HG03575 (cell line): ENCODE results near the gene WDCP.
"Not testable (repeated sequence)": the region's sequence is repeated elsewhere in the genome, so short reads cannot be mapped to it uniquely, and the experiment has no call there.

Source experiments
- ATAC-seq: cut with Tn5 transposase; IDR thresholded peaks from one replicate; pipeline ENCODE4 v1.9.1; 2021; ENCODE audit not compliant: unreplicated experiment, insufficient number of reproducible peaks, low FRiP score; ENCODE audit errors: extremely low read depth

The WDCP gene, protein sequence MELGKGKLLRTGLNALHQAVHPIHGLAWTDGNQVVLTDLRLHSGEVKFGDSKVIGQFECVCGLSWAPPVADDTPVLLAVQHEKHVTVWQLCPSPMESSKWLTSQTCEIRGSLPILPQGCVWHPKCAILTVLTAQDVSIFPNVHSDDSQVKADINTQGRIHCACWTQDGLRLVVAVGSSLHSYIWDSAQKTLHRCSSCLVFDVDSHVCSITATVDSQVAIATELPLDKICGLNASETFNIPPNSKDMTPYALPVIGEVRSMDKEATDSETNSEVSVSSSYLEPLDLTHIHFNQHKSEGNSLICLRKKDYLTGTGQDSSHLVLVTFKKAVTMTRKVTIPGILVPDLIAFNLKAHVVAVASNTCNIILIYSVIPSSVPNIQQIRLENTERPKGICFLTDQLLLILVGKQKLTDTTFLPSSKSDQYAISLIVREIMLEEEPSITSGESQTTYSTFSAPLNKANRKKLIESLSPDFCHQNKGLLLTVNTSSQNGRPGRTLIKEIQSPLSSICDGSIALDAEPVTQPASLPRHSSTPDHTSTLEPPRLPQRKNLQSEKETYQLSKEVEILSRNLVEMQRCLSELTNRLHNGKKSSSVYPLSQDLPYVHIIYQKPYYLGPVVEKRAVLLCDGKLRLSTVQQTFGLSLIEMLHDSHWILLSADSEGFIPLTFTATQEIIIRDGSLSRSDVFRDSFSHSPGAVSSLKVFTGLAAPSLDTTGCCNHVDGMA

DNA sequence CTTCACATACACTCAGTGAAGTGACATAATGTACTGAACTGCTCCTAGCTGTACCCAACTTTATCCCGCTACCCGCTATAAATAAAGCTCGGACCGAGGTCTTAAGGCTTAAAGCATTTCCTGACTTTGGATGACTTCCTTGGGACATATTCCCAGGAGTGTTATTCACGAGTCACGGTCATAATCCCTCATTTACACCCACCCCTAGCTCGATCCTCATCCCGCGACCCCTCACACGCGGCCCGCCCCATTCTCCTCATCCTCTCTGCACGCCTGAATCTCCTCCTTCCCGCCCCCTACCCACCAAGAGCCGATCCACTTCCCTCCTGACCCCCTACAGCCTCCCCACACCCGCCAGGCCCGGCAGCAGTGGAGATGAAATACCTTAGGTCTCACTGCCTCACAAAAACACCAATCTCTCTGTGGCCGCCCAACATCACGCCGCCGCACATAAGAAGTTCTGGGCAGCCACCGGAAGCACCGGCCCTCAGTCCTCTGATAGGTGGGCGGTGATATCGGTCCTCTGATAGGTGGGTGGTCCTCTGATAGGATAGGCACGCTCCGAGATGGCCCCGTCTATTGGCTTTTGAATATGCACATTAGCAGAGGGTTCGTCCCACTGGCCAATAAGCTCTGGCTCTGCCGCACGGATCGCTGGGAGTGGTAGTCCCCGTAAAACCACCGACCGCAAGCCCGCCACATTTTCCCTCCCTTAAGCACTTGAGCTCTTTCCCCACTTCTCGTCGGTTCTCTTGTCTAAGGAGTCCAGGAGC, at the start of gene WDCP:
WDCP (minus strand) TSS at position 462 of the 773 bp plus-strand sequence. CDS start 7,897 bp downstream, outside the sequence.
- ATAC-seq = peak; percentile 95

GRCh38 chr2:24095171-24095677, 48.0 kb upstream of the WDCP start:
- not testable (repeated sequence) for ATAC-seq

DNA sequence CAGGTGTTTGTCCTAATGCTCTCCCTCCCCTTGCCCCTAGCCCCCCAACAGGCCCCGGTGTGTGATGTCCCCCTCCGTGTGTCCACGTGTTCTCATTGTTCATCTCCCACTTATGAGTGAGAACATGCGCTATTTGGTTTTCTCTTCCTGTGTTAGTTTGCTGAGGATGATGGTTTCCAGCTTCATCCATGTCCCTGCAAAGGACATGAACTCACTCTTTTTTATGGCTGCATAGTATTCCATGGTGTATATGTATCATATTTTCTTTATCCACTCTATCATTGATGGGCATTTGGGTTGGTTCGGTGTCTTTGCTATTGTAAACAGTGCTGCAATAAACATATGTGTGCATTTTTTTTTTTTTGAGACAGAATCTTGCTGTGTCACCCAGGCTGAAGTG, 46.1 kb upstream of the WDCP start:
- ATAC-seq = not testable (repeated sequence)

DNA sequence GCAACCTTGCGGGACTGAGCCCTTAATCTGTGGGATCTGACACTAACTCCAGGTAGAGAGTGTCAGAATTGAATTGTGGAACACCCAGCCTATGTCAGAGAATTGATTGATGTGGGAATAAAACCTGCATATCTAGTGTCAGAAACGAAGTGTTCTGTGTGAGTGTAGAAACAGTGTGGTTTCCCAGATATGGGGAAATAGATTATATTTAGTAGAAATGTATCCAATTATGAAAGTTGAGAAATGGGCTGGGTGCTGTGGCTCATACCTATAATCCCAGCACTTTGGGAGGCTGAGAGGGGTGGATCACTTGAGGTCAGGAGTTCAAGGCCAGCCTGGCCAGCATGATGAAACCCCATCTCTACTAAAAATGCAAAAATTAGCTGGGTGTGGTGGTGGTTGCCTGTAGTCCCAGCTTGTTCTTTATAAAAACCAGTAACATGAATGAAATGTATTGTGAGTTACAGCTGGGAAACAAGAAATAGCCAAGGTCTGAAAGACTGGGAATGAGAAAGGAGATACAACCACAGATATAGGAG, 41.7 kb upstream of the WDCP start:
- ATAC-seq = no peak

DNA sequence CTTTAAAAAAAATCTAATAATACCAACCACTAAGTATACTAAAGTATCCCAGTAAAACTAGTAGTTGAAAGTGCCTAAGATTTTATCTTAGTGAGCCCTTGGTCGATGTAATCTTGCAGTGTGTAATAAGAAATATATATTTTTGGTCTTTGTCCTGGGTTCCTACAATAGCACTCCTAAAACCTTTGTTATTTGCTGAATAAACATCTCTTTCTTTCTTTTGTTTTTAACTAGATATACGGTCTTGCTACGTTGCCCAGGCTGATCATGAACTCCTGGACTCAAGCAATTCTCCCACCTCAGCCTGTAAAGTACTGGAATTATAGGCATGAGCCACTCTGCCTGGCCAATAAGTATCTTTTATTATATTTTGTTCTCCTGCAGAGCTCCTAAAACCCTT, 39.8 kb upstream of the WDCP start:
- ATAC-seq = no peak

DNA sequence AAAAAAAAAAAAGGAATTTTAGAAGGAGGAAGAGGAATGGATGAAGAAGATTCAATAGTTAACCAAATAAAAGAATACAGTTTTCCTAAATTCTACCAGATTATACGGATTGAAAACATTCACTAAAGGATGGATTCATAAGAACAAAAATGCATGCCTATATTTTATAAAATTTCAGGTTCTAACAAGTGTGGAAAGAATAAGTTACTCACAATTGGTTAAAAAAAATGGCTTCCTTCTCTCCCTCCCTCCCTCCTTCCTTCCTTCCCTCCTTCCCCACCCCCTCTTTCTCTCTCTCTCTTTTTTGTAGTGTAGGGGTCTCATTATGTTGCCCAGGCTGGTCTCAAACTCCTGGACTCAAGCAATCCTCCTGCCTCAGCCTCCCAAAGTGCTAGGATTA, 39.0 kb upstream of the WDCP start:
- no peak for ATAC-seq

DNA sequence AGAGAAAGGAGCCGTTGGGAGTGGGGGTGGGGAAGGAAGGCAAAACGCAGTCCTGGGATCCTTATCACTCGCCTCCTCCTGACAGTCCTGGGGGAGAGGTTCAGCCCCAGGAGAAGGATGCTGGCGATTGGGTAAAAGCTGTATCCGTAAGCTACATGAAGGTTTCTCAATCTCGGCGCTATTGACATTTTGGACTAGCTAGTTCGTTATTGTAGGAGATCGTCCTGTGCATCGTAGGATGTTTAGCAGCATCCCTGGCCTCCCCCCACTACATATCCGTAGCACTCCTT, 38.0 kb upstream of the WDCP start:
- no peak for ATAC-seq

DNA sequence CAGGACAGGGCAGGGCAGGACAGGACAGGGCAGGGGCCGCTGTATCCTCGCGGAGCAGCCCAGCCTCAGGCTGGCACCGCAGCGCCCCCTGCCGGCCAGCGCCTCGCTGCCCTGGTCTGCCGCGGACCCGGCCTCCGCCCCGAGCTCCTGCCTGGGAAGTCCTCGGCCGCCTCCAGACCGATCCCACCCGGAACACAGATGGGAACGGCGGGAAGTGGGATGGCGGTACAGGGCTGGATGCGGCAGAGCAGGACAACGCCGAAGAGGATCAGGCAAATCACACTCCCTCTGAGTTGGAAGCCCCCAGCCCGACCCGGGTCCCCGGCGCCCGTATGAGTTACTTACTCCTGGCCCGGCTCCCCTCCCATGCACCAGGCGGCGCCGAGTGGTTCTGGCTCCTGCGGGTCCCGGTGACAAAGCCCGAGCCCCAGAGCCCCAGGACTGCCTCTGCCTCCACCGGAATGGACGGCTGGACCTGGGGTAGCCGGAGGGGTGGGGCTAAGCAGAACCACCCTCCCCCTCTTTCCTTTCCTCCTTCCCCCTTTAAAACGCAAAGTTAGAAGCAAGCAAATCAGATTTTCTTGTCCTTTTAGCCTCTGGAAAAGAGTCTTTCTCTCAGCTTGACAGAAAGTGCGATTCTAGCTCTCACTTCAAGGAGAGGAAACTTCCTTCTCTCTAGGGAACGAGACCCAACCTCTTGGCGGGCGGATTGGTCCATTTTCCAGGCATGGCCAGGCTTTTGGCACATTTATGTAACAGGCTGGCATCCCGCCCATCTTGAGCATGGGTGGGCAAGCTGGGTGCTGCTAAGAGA, 37.4 kb upstream of the WDCP start, which contains the start of gene TP53I3:
TP53I3 (minus strand) TSS at position 449 of the 814 bp plus-strand sequence. CDS start 508 bp downstream, outside the sequence.
- ATAC-seq = no peak

GRCh38 chr2:24083567-24084385, 36.6 kb upstream of the WDCP start:
- peak; percentile 77 for ATAC-seq

DNA sequence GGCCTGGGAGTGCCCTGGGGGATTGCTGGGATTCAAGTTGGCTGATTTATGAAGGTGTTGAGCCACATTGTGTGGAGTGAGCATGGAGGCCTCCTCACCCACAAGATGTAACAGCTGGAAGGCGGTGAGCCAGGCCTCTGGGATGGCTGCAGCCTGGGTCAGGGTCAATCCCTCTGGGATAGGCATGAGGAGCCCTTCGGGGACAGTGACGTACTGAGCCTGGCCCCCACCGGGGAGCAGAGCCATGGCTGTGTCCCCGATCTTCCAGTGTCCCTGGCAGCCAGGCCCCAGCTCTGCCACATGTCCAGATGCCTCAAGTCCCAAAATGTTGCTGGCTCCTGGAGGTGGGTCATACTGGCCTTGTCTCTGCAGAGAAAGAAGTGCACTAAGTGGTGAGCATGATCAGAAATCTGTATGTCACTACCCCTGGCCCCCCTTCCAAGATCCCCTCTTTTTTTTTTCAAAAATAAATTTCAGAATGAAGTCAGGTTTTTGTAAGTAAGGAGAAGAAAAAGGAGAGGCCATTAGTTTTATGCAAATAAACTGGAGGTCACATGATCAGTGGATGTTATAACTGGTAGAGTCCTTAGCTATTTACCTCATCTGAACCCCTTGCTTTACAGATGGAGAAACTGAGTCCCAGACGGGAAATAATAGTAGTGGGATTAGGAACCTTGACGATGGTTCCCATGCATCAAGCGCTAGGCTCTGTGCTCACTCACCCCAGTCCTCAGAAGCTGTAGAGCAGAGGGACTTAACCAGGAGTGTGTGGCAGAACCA, 35.8 kb upstream of the WDCP start:
- ATAC-seq = no peak

GRCh38 chr2:24080701-24081100, 33.5 kb upstream of the WDCP start:
- ATAC-seq = no peak

DNA sequence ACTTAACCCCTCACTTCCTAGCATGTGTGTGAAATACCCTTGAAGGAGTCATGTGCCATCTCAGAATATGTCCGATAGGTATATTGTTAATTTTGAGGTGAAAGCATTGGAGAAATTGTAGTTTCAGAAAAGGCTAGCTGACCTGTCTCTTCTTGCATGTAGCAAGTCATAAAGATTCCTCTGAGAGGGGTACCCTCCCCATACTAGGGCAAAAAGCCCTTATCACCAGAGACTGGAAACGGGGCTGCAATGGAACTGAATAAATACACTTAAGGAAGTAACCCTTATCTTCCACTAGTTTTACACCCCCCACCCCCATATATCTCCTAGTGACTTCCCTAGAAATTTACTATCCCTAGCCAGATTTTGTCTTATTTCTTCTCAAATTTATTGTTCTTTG, 30.7 kb upstream of the WDCP start:
- ATAC-seq = no peak

- no peak for ATAC-seq
Measured at GRCh38 chr2:24077535-24077877, 30.3 kb upstream of the WDCP start.

GRCh38 chr2:24076849-24077534, 29.8 kb upstream of the WDCP start:
- no peak for ATAC-seq

DNA sequence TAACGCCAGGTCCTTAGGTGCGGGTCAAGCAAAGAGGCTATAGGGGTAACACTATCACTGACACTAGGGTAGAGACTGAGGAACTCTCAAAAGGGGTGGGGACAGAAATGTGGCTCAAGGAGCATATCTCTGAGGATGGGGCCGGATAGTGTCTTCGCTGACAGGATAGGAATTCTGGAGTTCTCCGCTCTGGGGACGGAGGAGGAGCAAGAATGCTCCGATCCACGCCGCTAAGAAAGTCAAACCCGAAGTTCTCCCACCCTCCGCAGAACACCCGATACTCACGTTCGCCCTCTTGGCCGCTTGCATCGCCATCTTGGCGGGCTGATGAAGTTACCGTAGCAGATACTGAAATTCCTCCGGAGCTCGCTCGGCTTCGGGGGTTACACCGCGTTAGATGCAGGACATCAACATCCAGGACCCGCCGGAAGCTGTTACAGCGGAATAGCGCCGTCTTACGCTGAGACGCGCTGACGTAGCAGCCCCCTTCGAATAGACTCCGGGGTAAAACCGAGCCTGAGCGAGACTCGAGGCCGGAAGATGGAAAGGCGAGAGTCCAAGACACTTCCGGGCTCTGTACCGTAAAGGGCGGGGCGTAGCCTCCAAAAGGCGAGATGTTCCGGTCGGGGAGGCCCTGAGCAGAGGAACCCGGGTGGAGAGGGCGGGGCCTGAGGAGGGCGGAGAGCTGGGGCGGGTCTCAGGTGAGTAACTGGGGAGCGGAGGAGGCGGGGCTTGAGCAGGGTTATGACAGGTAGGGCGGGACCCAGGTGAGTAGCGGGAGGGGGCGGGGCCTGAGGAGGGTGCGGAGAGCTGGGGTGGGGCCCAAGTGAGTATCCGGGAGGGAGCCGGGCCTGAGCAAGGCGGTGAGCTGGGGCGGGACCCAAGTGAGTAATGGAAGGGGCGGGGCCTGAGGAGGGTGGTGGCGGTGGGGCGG, 29.0 kb upstream of the WDCP start, which contains the start of gene SF3B6:
SF3B6 (minus strand) TSS at position 412 of the 934 bp plus-strand sequence; CDS start at position 315, 97 bp downstream.
- ATAC-seq = peak; percentile 80
